ENCODE data around the gene CDYL2. TPM values are rescaled to one million over a fixed set of nuclear protein-coding genes. Genes with fewer than 3 reads are reported as not detected.

CDYL2 gene
- total and polyA plus RNA-seq, 2 experiments from 2014 or later = 0.74 to 0.95 TPM

DNA sequence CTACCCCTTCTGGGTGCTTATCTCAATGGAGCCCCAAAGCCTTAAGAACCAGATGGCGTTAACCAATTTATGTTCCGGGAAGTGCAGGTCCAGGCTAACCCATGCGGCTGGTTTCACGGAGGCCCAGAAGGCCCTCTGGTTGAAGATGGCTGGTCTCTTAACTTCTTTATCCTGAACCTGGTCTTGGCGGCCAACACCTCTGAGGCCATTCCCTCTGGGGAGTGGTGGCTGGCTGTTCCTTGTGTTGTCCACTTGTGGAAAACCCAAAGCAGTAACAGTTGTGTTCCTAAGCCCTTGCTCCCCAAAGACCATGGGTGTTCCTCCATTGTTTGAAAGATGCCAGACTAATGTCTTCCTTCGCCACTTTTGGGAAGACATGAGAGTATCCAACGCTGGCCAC, 1.5 kb downstream of the CDYL2 start:
- Histone ChIP-seq H3K4me1 (ENCODE audit: low read depth) (no peaks in the 10 kb centered on the region), H3K27ac (no peak overlapping the region), H3K9me3 (ENCODE audit: low read depth) (no peaks in the 10 kb centered on the region), H3K27me3 (peaks cover 78% of the 10 kb centered on the region), H3K4me3 (no peak overlapping the region), H3K36me3 (no peaks in the 10 kb centered on the region)
- no peak for TF ChIP-seq CTCF (IDR thresholded peaks at IDR 0.05; ENCODE audit: low read depth, low read length)
- DNase-seq (ENCODE audit: low read depth in 1 of 2, low spot score in 1 of 2) = no peak

- Histone ChIP-seq H3K27ac (no peak overlapping the region), H3K36me3 (no peaks in the 10 kb centered on the region), H3K9me3 (ENCODE audit: low read depth) (no peaks in the 10 kb centered on the region), H3K4me1 (ENCODE audit: low read depth) (no peaks in the 10 kb centered on the region), H3K27me3 (peaks cover 71% of the 10 kb centered on the region), H3K4me3 (no peak overlapping the region)
- no peak for DNase-seq (ENCODE audit: low read depth in 1 of 2, low spot score in 1 of 2)
- TF ChIP-seq CTCF (IDR thresholded peaks at IDR 0.05; ENCODE audit: low read depth, low read length) = no peak
These were observed 2.3 kb downstream of the CDYL2 start for GRCh38 chr16:80802138-80802537.

- no peak for TF ChIP-seq CTCF (IDR thresholded peaks at IDR 0.05; ENCODE audit: low read depth, low read length)
- H3K27ac ChIP-seq = no peak overlapping the region
- no peak overlapping the region for H3K4me3 ChIP-seq
- DNase-seq (ENCODE audit: low read depth in 1 of 2, low spot score in 1 of 2) = no peak
- no peaks in the 10 kb centered on the region for H3K9me3 ChIP-seq (ENCODE audit: low read depth)
- H3K36me3 ChIP-seq = no peaks in the 10 kb centered on the region
- H3K4me1 ChIP-seq (ENCODE audit: low read depth) = no peaks in the 10 kb centered on the region
- H3K27me3 ChIP-seq = no peaks in the 10 kb centered on the region
These were observed 10.3 kb downstream of the CDYL2 start for GRCh38 chr16:80794071-80794470.

DNA sequence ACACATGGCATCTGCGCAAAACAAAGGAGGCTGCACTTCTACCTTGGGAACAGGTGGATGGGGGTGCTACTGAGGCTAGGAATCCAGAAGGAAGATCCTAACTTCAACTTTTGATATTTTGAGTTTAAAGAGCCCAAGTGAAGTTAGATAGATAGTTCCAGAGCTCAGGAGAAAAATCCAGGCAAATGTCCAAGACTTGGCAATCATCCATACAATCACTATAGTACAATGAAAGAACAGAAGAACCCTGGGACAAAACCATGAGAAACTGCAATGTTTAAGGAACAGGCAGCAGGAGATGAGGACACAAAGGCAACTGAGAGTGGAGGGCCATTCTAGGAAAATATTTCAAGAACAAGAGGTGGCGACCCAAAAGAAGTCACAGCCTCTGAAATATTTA, 12.4 kb downstream of the CDYL2 start:
- TF ChIP-seq CTCF (IDR thresholded peaks at IDR 0.05; ENCODE audit: low read depth, low read length) = no peak
- DNase-seq (ENCODE audit: low read depth in 1 of 2, low spot score in 1 of 2) = peak in 1 of 2 donors; percentile 37
- Histone ChIP-seq H3K27me3 (no peaks in the 10 kb centered on the region), H3K9me3 (ENCODE audit: low read depth) (no peaks in the 10 kb centered on the region), H3K36me3 (no peaks in the 10 kb centered on the region), H3K27ac (no peak overlapping the region), H3K4me3 (no peak overlapping the region), H3K4me1 (ENCODE audit: low read depth) (no peaks in the 10 kb centered on the region)

DNA sequence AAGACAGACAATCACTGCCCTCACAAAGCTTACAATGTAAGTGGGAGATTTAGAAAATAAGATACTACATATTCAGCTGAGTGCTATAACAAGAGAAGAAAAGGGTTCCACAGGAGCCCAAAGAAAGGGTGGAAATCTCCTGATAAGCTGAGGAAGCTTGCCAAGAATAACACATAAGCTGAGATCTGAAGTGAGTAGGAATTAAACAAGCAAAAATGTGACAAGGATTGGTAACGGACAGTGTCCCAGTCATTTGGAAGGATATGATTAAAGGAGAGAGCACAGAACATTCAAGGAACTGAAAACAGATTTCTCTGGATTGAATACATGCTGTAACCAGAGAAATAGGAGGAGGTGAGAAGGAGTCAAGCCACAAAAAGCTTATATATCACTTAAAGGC, 13.0 kb downstream of the CDYL2 start:
- Histone ChIP-seq H3K4me1 (ENCODE audit: low read depth) (no peaks in the 10 kb centered on the region), H3K36me3 (no peaks in the 10 kb centered on the region), H3K27me3 (no peaks in the 10 kb centered on the region), H3K27ac (no peak overlapping the region), H3K4me3 (no peak overlapping the region), H3K9me3 (ENCODE audit: low read depth) (no peaks in the 10 kb centered on the region)
- TF ChIP-seq CTCF (IDR thresholded peaks at IDR 0.05; ENCODE audit: low read depth, low read length) = no peak
- DNase-seq (ENCODE audit: low read depth in 1 of 2, low spot score in 1 of 2) = no peak

DNA sequence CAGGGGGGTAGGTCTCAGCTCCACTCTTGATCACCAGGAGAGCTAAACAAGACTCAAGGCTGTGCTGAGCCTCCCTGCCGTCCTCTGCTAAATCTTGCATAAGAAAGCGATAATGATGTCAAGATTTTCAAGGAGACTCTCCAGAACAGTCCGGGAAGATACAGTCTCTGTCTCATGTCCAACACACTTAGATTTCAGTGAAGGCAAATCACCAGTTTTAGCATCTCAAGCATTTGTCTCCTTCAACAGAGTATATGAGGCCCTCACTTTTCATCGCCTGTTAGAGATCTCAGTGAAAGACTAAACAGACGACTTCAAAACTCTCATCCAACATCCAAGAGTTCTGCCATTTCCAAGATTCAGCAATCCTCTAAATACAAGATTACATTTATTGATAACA, 13.6 kb downstream of the CDYL2 start:
- Histone ChIP-seq H3K27me3 (no peaks in the 10 kb centered on the region), H3K36me3 (no peaks in the 10 kb centered on the region), H3K27ac (no peak overlapping the region), H3K4me3 (no peak overlapping the region), H3K4me1 (ENCODE audit: low read depth) (no peaks in the 10 kb centered on the region), H3K9me3 (ENCODE audit: low read depth) (no peaks in the 10 kb centered on the region)
- no peak for DNase-seq (ENCODE audit: low read depth in 1 of 2, low spot score in 1 of 2)
- TF ChIP-seq CTCF (IDR thresholded peaks at IDR 0.05; ENCODE audit: low read depth, low read length) = no peak

Measured in cardiac muscle cell (in vitro differentiated cells and primary cell).